SJCRH30 (cell line): ENCODE data around the gene ADGRL3. TPM values are rescaled to one million over a fixed set of nuclear protein-coding genes. Genes with fewer than 3 reads are reported as not detected.

ENCODE experiments used
- DNase-seq, 2 experiments: peaks; one replicate each; pipeline ENCODE4 v3.0.0-alpha.2; 2015 to 2020
- H3K27ac ChIP-seq: fragments of 250-450 bp; sonication (Bioruptor Pico); 2 replicates; pipeline ENCODE4 v1.5.1; 2020; ENCODE audit warnings: mild to moderate bottlenecking, moderate library complexity
- H3K27me3 ChIP-seq: fragments of 250-450 bp; sonication (Bioruptor Pico); 2 replicates; pipeline ENCODE4 v1.5.1; 2020; ENCODE audit warnings: mild to moderate bottlenecking, moderate library complexity
- H3K36me3 ChIP-seq: fragments of 250-450 bp; sonication (Bioruptor Pico); 2 replicates; pipeline ENCODE4 v1.5.1; 2020; ENCODE audit warnings: mild to moderate bottlenecking, moderate library complexity
- H3K4me1 ChIP-seq: fragments of 250-450 bp; sonication (Bioruptor Pico); 2 replicates; pipeline ENCODE4 v1.5.1; 2020; ENCODE audit warnings: mild to moderate bottlenecking, moderate library complexity
- H3K4me3 ChIP-seq: fragments of 250-450 bp; sonication (Bioruptor Pico); 2 replicates; pipeline ENCODE4 v1.5.1; 2020; ENCODE audit warnings: mild to moderate bottlenecking, moderate library complexity
- H3K9me3 ChIP-seq: fragments of 250-450 bp; sonication (Bioruptor Pico); replicated peaks from 2 replicates; pipeline ENCODE4 v1.5.1; 2020; ENCODE audit warnings: mild to moderate bottlenecking, moderate library complexity
- total RNA-seq: library from RNA; depleted of rRNA; stranded (reverse); fragments of >200 nt; shearing (Covaris generic); gene quantifications from 2 replicates; pipeline ENCODE4 v1.2.3, GENCODE V29; 2014; rRNA removed

ADGRL3 gene
- total RNA-seq = 0.35 and 0.40 TPM in 2 replicates

- Histone ChIP-seq H3K4me3 (peak within 1 kb of the TSS; percentile 56), H3K4me1 (no peaks in the 10 kb centered on the region), H3K9me3 (no peaks in the 10 kb centered on the region), H3K27me3 (peaks cover 27% of the 10 kb centered on the region), H3K27ac (no peak within 1 kb of the TSS), H3K36me3 (no peaks in the 10 kb centered on the region)
- peak; percentile 30 to 56 for DNase-seq
Observed at GRCh38 chr4:61200187-61200915, at the start of gene ADGRL3. ADGRL3 (plus strand) TSS chr4:61200326.

DNA sequence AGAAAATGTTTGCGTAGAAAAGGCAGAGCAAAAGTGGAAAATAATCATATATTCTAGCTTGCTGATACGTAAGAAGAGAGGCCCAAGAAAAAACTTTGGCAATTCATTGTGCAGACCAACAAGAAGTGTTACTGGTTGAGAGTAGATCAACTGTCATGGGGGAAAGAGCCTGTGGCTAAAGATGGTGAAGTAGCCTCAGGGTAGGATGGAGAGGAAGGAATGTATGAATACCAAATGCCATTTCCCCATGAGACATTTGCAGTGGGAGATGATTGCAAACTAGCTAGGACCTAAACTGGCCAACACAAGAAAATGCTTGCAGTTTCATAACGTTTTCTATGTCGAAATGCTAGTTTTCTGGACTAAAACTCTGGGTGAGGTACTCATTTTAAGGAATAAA, 47.7 kb upstream of the ADGRL3 start:
- peak in 1 of 2 experiments; percentile 5 for DNase-seq
- H3K4me1 ChIP-seq = no peaks in the 10 kb centered on the region
- no peaks in the 10 kb centered on the region for H3K9me3 ChIP-seq
- H3K27ac ChIP-seq = no peak overlapping the region
- H3K36me3 ChIP-seq = no peaks in the 10 kb centered on the region
- H3K27me3 ChIP-seq = no peaks in the 10 kb centered on the region
- H3K4me3 ChIP-seq = no peak overlapping the region

GRCh38 chr4:61160478-61160877, 39.6 kb upstream of the ADGRL3 start:
- Histone ChIP-seq H3K27me3 (no peaks in the 10 kb centered on the region), H3K36me3 (no peaks in the 10 kb centered on the region), H3K27ac (no peak overlapping the region), H3K9me3 (no peaks in the 10 kb centered on the region), H3K4me1 (no peaks in the 10 kb centered on the region), H3K4me3 (no peak overlapping the region)
- DNase-seq = no peak

DNA sequence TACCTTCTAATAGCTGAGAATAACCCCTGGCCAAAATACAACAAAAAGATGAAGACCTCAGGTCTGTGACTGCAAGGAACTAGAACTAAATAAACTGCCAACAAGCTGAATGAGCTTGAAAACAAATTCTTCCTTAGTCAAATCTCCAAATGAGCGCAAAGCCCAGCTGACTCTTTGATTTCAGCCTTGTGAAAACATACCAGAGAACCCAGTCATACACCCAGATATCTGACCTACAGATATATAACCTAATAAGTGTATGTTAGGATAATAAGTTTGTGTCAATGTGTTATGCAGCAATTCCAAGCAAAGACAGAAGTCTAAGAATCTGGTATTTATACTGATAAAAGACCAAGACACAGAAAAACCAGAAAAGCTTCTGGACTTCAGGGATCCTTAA, 38.0 kb upstream of the ADGRL3 start:
- Histone ChIP-seq H3K4me1 (no peaks in the 10 kb centered on the region), H3K36me3 (no peaks in the 10 kb centered on the region), H3K27ac (no peak overlapping the region), H3K9me3 (no peaks in the 10 kb centered on the region), H3K27me3 (no peaks in the 10 kb centered on the region), H3K4me3 (no peak overlapping the region)
- DNase-seq = no peak

- Histone ChIP-seq H3K27me3 (no peaks in the 10 kb centered on the region), H3K9me3 (no peaks in the 10 kb centered on the region), H3K27ac (no peak overlapping the region), H3K4me3 (no peak overlapping the region), H3K36me3 (no peaks in the 10 kb centered on the region), H3K4me1 (no peaks in the 10 kb centered on the region)
- no peak for DNase-seq
Observed at GRCh38 chr4:61173799-61174198, 26.3 kb upstream of the ADGRL3 start.

GRCh38 chr4:61175495-61175894, 24.6 kb upstream of the ADGRL3 start:
- H3K36me3 ChIP-seq = no peaks in the 10 kb centered on the region
- no peak for DNase-seq
- H3K27me3 ChIP-seq = no peaks in the 10 kb centered on the region
- H3K9me3 ChIP-seq = no peaks in the 10 kb centered on the region
- no peak overlapping the region for H3K4me3 ChIP-seq
- no peak overlapping the region for H3K27ac ChIP-seq
- H3K4me1 ChIP-seq = no peaks in the 10 kb centered on the region

DNA sequence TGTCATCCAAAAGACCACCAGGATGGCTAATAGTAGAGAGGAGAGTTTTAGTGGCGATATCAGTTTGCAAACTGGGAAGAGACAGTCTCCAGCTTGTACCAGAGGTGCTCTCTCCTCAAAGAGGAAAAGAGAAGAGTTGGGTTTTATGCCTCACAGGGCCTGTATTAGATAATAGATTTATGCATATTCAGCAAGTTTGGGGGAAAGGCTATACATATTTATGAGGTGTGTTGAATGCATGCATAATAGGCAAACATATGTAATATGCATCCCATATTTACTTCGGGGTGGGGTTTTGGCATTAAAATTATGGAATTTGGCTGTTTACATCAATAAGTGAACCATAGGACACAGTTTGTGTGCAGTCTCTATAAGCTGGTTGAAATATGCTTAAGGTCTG, 22.8 kb upstream of the ADGRL3 start:
- H3K27me3 ChIP-seq = no peaks in the 10 kb centered on the region
- no peak overlapping the region for H3K4me3 ChIP-seq
- H3K4me1 ChIP-seq = no peaks in the 10 kb centered on the region
- H3K27ac ChIP-seq = no peak overlapping the region
- DNase-seq = no peak
- H3K36me3 ChIP-seq = no peaks in the 10 kb centered on the region
- no peaks in the 10 kb centered on the region for H3K9me3 ChIP-seq

DNA sequence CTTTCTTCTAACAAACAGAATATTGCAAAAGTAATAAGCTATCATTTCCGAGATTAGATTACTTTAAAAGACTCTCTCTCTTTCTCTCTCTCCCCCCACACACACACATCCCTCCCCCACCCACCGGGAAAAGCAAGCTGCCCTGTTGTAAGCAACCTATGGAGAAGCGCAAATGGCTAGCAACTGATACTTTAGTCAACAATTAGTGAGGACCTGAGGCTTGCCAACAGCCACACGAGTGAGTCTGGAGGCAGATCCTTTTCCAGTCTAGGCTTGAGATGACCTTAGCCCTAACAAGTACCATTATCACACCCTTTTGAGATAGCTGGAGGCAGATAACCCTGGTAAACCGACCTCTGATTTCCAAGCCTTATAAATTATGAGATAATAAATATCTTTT, 19.7 kb upstream of the ADGRL3 start:
- Histone ChIP-seq H3K4me3 (no peak overlapping the region), H3K27ac (no peak overlapping the region), H3K4me1 (no peaks in the 10 kb centered on the region), H3K36me3 (no peaks in the 10 kb centered on the region), H3K9me3 (no peaks in the 10 kb centered on the region), H3K27me3 (no peaks in the 10 kb centered on the region)
- no peak for DNase-seq

- Histone ChIP-seq H3K36me3 (no peaks in the 10 kb centered on the region), H3K4me1 (no peaks in the 10 kb centered on the region), H3K27me3 (no peaks in the 10 kb centered on the region), H3K4me3 (no peak overlapping the region), H3K9me3 (no peaks in the 10 kb centered on the region), H3K27ac (no peak overlapping the region)
- no peak for DNase-seq
Observed at GRCh38 chr4:61182915-61183314, 17.2 kb upstream of the ADGRL3 start.

GRCh38 chr4:61185288-61185687, 14.8 kb upstream of the ADGRL3 start:
- no peaks in the 10 kb centered on the region for H3K36me3 ChIP-seq
- no peak for DNase-seq
- H3K9me3 ChIP-seq = no peaks in the 10 kb centered on the region
- no peaks in the 10 kb centered on the region for H3K27me3 ChIP-seq
- H3K27ac ChIP-seq = no peak overlapping the region
- no peak overlapping the region for H3K4me3 ChIP-seq
- H3K4me1 ChIP-seq = no peaks in the 10 kb centered on the region

DNA sequence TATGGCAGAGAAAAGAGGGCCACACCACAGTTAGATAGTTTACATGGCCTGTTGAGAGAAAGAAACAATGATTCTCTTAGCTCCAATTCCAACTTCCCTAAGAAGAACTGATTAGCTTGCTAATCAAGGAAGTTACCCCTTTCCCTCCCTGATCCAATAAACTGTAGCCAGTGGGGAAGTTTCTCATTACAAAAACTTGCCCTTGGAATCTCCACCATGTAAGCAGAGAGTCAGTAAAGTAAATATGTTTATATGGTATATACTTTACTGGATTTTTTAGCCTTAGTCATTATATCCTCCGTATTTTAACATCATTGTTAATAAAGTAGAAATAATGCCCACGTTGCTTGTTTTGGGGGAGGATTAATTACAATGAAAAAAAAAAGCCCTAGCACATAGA, 7.7 kb upstream of the ADGRL3 start:
- no peak overlapping the region for H3K27ac ChIP-seq
- no peaks in the 10 kb centered on the region for H3K9me3 ChIP-seq
- no peak for DNase-seq
- no peaks in the 10 kb centered on the region for H3K27me3 ChIP-seq
- H3K4me1 ChIP-seq = no peaks in the 10 kb centered on the region
- no peak overlapping the region for H3K4me3 ChIP-seq
- no peaks in the 10 kb centered on the region for H3K36me3 ChIP-seq

DNA sequence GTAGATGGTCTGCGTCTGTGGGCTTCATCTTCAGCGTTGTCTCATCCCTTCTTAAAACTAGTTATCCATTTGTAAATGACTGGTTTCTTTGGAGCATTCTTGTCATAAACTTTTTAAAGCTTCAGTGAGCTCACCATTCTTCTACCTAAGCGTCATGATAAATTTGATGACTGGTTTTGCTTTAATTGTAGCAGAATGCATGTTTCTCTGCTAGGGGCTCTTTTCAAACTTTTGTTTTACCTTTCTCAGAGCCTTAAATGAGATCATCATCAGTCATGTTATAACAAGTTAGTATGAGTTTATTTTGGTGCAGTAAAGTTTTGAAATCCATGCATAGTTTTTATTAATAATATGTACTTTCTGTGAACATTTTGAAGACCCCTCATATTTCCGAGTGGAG, 6.3 kb upstream of the ADGRL3 start:
- H3K4me1 ChIP-seq = no peaks in the 10 kb centered on the region
- no peak overlapping the region for H3K27ac ChIP-seq
- no peaks in the 10 kb centered on the region for H3K27me3 ChIP-seq
- no peaks in the 10 kb centered on the region for H3K9me3 ChIP-seq
- no peak overlapping the region for H3K4me3 ChIP-seq
- H3K36me3 ChIP-seq = no peaks in the 10 kb centered on the region
- DNase-seq = no peak

- no peaks in the 10 kb centered on the region for H3K9me3 ChIP-seq
- DNase-seq = no peak
- no peak overlapping the region for H3K4me3 ChIP-seq
- H3K4me1 ChIP-seq = no peaks in the 10 kb centered on the region
- no peak overlapping the region for H3K27ac ChIP-seq
- no peaks in the 10 kb centered on the region for H3K36me3 ChIP-seq
- no peaks in the 10 kb centered on the region; the same call in 1 of the 2 replicates for H3K27me3 ChIP-seq
Observed at GRCh38 chr4:61194571-61194970, 5.6 kb upstream of the ADGRL3 start.

GRCh38 chr4:61195101-61195500, 5.0 kb upstream of the ADGRL3 start:
- H3K4me1 ChIP-seq = no peaks in the 10 kb centered on the region
- no peaks in the 10 kb centered on the region; the same call in 1 of the 2 replicates for H3K27me3 ChIP-seq
- no peak overlapping the region for H3K27ac ChIP-seq
- H3K4me3 ChIP-seq = no peak overlapping the region
- H3K9me3 ChIP-seq = no peaks in the 10 kb centered on the region
- DNase-seq = no peak
- H3K36me3 ChIP-seq = no peaks in the 10 kb centered on the region

DNA sequence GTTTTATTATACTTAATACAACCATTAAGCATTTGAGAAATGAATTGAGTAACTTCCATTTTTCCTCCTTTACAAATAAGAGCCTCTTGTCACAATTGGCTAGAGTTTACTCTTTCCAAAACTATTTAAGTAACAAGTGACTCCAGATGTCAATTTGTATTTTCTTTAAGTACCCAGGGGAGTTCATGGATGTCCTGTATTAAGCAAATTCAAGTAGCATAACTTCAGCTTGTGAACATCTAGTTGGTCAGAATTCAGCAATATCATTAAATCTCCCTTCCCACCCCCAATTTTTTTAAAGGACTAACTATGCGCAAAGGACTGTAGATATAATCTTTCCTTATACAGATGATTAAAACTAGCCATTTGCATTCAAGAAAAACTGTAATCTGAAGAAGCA, 1.4 kb upstream of the ADGRL3 start:
- DNase-seq = no peak
- no peaks in the 10 kb centered on the region for H3K4me1 ChIP-seq
- H3K27ac ChIP-seq = no peak overlapping the region
- H3K27me3 ChIP-seq = peaks cover 23% of the 10 kb centered on the region
- H3K36me3 ChIP-seq = no peaks in the 10 kb centered on the region
- no peaks in the 10 kb centered on the region for H3K9me3 ChIP-seq
- no peak overlapping the region for H3K4me3 ChIP-seq

DNA sequence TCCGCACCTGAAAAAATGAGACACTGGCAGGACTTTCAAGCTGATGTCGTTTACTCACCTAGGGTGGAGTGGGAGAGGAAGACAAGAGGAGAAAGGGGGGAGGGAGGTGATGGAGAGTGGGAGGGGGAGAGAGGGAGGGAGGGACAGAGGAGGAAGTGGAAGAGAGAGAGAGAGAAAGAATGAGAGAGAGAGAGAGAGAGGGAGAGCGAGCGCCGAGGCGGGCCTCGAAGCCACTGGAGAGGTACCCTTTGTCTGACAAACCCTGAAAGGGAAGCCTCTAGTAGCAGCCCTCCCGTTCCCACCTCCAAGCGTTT, 296 bp upstream of the ADGRL3 start:
- DNase-seq = no peak
- Histone ChIP-seq H3K9me3 (no peaks in the 10 kb centered on the region), H3K4me3 (peak overlapping the region; percentile 56), H3K36me3 (no peaks in the 10 kb centered on the region), H3K27ac (no peak overlapping the region), H3K27me3 (peaks cover 23% of the 10 kb centered on the region), H3K4me1 (no peaks in the 10 kb centered on the region)
